ENCODE measurements around the gene NECTIN2. TPM values are rescaled to one million over a fixed set of nuclear protein-coding genes. Genes with fewer than 3 reads are reported as not detected.
"Not testable (repeated sequence)": the region's sequence is repeated elsewhere in the genome, so short reads cannot be mapped to it uniquely, and the experiment has no call there.

The NECTIN2 gene
- total RNA-seq, 1 experiment from 2014 or later: 664 TPM

DNA sequence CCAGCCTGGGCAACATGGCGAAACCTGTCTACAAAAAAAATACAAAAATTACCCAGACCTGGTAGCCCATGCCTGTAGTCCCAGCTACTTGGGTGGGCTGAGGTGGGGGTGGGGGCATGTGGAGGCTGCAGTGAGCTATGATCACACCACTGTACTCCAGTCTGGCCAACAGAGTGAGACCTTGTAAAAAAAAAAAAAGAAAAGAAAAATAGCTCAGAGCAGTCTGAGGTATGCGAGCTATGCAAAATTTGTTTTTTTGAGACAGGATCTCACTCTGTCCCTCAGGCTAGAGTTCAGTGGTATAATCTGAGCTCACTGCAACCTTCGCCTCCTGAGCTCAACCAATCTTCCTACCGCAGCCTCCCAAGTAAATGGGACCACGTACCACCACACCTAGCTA is 37.8 kb downstream of the NECTIN2 start:
- no peak for DNase-seq (ENCODE audit: low spot score)

DNA sequence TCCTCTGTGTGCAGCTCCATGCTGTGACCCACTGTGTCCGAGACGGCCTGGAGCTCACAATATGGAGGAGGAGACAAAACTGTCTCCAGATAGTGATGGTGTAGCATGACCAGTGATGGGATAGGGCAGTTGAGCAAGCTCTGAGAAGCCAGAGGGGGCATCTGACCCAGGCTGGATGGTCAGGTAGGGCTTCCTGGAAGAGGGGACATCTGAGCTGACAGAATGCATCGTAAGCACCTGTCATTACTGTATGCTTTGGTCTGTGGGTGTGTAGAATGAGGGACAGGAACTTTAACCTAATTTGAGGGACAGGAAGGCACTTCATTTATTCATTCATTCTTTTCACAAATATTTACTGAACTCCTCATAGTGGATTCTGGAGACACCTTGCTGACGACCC is 38.5 kb downstream of the NECTIN2 start:
- no peak for DNase-seq (ENCODE audit: low spot score)

DNA sequence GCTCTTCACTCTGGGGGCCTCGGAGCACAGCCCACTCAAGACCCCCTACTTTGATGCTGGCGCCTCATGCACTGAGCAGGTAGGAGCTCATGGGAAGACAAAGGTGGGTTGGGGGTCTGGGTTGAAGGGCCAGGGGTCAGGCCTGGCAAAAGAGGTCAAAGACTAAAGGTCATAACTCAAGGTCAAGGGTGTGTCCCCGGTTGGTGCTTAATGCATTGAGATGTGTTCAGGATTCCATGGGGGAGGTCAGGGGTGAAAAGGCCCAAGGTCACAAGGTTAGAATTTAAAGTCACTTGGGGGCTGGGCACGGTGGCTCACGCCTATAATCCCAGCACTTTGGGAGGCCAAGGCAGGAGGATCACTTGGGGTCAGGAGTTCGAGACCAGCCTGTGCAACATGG is 40.0 kb downstream of the NECTIN2 start:
- DNase-seq (ENCODE audit: low spot score): no peak

DNA sequence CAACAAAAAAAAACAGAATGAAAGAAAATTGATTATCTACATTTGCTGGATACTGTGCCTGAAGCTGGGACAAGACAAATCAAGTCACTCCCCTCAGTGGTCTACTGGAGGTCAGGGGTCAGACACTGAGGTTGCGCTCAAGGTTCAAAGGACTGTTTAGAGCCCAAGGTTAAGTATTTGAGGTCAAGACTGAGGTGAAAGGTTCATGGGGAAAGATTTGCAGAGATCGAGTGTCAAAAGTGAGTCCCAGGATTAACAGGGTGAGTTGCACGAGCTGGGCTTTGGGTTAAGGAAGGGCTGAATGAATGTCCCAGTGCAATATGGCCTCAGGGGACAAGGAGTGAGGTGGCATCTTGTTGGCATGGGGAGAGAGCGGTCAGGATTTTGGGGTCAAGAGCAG is 41.6 kb downstream of the NECTIN2 start:
- DNase-seq (ENCODE audit: low spot score): no peak

- DNase-seq (ENCODE audit: low spot score): not testable (repeated sequence)
These were observed 42.2 kb downstream of the NECTIN2 start for GRCh38 chr19:44888335-44888734.

GRCh38 chr19:44889830-44890365 is 43.8 kb downstream of the NECTIN2 start:
- no peak for DNase-seq (ENCODE audit: low spot score)

DNA sequence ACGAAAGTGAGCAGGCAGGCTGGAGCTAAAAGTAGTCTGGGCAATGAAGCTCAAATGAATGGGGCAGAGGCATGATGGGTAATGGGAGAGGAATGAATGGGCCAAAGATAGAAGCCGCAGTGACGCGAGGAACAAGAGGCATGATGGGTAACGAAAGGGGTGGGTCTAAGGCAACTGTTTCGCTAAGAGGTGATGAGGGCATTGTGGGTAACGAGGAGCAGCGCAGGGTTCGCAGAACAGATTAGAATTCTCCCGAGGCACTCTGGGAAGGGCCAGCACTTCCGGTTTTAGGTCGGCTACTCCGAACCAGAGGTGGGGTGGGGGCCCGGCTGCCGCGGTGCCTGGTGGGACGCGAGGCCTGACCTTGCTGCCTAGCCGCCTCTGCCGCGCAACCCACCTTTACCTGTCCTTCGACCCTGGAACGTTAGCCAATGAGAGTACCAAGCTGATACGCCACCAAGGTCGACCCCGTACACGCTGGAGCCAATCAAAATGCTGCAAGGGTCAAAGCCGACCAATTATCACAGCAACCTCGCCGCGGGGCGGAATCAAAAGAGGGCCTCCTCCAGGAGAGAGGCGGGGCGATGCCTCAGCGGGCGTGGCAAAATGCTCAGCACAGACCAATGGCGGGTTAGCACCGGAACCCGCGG is 44.4 kb downstream of the NECTIN2 start:
- DNase-seq (ENCODE audit: low spot score): peak; percentile 100

GRCh38 chr19:44891016-44891882 is 45.2 kb downstream of the NECTIN2 start, which contains the start of gene TOMM40:
Gene TOMM40, plus strand, starts transcription at chr19:44891254. Its CDS starts 162 bp downstream, at chr19:44891416.
- DNase-seq (ENCODE audit: low spot score): peak; percentile 100

DNA sequence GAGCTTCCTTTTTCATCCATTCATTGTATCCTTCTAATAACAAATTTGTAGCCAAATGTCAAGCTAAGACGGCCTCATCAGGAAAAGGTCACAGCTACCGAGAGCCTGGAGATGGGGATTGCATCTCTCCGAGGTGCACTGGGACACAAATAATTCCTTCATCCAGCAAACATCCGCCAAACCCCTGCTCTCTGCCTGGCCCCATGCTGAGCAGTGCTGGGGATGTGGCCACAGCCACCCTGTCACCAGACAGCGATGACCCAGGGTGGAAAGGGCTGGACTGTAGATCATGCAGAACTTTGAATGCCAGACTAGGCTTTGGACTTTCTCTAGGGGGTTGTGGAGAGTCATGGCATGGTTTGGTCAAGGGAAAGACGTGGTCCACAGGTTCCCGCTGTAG is 46.8 kb downstream of the NECTIN2 start:
- DNase-seq (ENCODE audit: low spot score): no peak

DNA sequence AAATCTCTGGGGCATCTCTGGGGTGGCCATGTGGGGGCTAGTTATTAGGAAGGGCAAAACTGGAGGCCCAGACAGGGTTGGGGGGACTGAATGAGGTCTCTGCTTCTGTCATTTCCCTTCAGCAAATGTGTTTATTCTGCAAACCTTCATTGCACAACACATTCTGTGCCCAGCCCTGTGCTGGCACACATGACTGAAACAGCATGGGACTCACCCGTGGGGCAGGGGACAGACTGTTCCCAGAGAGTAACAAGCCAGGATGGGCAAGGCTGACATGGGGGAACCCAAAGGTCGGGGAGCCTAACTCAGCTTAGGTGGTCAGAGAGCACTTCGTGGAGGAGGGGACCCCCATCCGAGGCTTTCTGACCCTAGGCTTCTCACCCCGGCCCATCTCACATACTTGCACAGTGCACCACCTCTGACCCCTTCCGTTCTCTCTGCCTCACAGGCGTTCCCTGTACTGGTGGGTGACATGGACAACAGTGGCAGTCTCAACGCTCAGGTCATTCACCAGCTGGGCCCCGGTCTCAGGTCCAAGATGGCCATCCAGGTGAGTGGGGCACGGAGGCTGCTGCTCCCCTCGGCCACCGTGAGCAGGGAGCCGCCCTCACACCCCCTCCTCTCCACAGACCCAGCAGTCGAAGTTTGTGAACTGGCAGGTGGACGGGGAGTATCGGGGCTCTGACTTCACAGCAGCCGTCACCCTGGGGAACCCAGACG is 47.4 kb downstream of the NECTIN2 start:
- no peak for DNase-seq (ENCODE audit: low spot score)

DNA sequence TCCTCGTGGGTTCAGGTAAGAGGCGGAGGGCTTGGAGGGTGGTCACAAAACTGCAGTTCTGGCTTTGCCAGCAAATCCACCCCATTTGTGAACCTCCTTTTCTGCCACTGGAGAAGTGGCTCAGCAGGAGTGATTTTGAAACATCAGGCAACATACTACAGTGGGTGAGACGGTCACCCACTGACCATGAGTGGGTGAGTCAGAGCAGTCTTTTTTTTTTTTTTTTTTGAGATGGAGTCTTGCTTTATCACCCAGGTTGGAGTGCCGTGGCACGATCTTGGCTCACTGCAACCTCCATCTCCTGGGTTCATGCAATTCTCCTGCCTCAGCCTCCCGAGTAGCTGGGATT is 47.9 kb downstream of the NECTIN2 start:
- DNase-seq (ENCODE audit: low spot score): no peak

GRCh38 chr19:44894946-44895345 is 48.8 kb downstream of the NECTIN2 start:
- no peak for DNase-seq (ENCODE audit: low spot score)

GRCh38 chr19:44897835-44898234 is 51.7 kb downstream of the NECTIN2 start:
- DNase-seq (ENCODE audit: low spot score): no peak

- no peak for DNase-seq (ENCODE audit: low spot score)
These were observed 54.5 kb downstream of the NECTIN2 start for GRCh38 chr19:44900328-44901244.

GRCh38 chr19:44903216-44903601 is 57.1 kb downstream of the NECTIN2 start:
- no peak for DNase-seq (ENCODE audit: low spot score)

- peak; percentile 75 for DNase-seq (ENCODE audit: low spot score)
These were observed 57.7 kb downstream of the NECTIN2 start for GRCh38 chr19:44903602-44904425.

DNA sequence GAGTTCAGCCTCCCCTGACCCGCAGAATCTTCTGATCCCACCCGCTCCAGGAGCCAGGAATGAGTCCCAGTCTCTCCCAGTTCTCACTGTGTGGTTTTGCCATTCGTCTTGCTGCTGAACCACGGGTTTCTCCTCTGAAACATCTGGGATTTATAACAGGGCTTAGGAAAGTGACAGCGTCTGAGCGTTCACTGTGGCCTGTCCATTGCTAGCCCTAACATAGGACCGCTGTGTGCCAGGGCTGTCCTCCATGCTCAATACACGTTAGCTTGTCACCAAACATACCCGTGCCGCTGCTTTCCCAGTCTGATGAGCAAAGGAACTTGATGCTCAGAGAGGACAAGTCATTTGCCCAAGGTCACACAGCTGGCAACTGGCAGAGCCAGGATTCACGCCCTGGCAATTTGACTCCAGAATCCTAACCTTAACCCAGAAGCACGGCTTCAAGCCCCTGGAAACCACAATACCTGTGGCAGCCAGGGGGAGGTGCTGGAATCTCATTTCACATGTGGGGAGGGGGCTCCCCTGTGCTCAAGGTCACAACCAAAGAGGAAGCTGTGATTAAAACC is 58.4 kb downstream of the NECTIN2 start:
- DNase-seq (ENCODE audit: low spot score): peak; percentile 32

DNA sequence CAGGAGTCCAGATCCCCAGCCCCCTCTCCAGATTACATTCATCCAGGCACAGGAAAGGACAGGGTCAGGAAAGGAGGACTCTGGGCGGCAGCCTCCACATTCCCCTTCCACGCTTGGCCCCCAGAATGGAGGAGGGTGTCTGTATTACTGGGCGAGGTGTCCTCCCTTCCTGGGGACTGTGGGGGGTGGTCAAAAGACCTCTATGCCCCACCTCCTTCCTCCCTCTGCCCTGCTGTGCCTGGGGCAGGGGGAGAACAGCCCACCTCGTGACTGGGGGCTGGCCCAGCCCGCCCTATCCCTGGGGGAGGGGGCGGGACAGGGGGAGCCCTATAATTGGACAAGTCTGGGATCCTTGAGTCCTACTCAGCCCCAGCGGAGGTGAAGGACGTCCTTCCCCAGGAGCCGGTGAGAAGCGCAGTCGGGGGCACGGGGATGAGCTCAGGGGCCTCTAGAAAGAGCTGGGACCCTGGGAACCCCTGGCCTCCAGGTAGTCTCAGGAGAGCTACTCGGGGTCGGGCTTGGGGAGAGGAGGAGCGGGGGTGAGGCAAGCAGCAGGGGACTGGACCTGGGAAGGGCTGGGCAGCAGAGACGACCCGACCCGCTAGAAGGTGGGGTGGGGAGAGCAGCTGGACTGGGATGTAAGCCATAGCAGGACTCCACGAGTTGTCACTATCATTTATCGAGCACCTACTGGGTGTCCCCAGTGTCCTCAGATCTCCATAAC is 59.5 kb downstream of the NECTIN2 start, which contains the start of gene APOE:
APOE (plus strand) TSS at position 360 of the 724 bp plus-strand sequence. CDS start 829 bp downstream, outside the sequence.
- DNase-seq (ENCODE audit: low spot score): no peak

DNA sequence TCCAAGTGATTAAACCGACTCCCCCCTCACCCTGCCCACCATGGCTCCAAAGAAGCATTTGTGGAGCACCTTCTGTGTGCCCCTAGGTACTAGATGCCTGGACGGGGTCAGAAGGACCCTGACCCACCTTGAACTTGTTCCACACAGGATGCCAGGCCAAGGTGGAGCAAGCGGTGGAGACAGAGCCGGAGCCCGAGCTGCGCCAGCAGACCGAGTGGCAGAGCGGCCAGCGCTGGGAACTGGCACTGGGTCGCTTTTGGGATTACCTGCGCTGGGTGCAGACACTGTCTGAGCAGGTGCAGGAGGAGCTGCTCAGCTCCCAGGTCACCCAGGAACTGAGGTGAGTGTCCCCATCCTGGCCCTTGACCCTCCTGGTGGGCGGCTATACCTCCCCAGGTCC is 61.5 kb downstream of the NECTIN2 start:
- no peak for DNase-seq (ENCODE audit: low spot score)

All from HT-29 (cell line).